HG03469 (cell line): ENCODE data around the gene POTEJ.
"Not testable (repeated sequence)": the region's sequence is repeated elsewhere in the genome, so short reads cannot be mapped to it uniquely, and the experiment has no call there.

Experiments used
- ATAC-seq: cut with Tn5 transposase; IDR thresholded peaks from one replicate; pipeline ENCODE4 v1.9.1; 2021; ENCODE audit warnings: mild to moderate bottlenecking, moderate library complexity, moderate number of reproducible peaks; ENCODE audit not compliant: unreplicated experiment

Gene POTEJ

DNA sequence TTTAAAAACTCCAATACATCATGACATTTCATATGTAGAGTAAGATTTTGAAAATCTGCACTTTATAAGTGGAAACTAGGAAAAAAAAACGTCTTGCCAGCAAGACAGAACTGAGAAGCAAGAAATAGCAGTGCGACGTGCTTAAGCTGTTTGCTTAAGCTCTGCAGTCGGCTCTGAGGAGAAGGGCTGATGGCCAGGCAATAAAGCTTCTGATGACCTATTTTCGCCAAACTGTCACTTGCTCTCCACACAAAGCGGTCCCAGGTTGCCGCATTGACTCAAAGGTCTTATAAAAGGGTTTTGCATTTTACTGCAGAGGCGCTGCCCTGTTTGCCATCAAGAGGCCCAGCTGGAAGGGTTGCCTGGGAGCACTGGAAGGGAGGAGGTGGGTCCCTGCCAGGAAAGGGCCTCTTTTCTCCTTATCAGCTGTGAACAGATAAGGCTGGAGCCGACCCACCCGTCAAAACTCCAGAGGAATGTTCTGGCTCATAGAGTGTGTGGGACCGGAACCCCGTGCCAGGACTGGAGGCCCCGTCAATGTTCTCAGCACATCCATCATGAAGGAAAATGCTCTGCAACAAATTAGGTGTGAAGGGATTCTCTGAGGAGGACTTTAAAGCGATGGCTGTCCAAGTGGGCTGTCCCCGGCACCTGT, 9.5 kb upstream of the POTEJ start:
- ATAC-seq: not testable (repeated sequence)

GRCh38 chr2:130608276-130609001, 2.8 kb upstream of the POTEJ start:
- ATAC-seq: not testable (repeated sequence)

DNA sequence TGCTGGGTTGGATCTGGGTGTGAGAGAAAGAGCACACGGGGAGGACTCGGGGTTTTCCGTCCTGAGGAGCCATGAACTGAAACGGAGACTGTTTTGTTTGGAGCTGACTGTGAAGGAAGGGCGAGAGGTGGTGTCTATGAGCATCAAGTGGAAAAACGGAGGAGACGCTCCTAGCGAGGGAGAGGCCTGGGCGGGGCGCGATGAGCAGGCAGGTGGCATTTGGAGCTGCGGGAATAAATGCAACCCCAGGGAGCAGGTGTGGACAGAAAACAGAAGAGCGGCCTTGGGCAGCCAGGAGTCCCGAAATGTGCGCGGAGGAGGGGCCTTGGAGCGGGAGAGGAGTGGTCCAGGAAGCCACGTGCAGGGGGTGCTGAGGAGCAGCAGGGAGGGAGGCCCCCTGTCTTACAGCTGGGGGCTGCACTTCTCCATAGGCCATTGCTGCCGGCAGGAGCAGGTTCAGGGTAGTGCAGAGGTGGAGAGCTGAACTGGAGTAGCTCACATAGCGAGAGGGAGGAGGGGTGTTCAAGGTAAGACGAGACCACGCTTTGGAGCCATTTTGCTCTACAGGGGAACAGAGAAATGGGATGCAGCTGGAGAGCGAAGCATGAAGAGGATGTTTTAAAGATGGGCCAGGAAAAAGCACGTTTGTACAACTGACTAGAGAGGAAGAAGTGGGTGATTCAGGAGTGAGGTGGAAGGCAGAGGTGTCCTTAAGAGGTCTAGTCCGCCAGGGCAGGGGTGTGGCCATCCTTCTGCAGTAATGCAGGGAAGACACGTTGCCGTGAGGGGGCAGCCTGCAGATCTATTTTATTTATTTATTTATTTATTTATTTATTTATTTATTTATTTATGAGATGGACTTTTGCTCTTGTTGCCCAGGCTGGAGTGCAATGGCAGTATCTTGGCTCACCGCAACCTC, 2.0 kb upstream of the POTEJ start:
- not testable (repeated sequence) for ATAC-seq

DNA sequence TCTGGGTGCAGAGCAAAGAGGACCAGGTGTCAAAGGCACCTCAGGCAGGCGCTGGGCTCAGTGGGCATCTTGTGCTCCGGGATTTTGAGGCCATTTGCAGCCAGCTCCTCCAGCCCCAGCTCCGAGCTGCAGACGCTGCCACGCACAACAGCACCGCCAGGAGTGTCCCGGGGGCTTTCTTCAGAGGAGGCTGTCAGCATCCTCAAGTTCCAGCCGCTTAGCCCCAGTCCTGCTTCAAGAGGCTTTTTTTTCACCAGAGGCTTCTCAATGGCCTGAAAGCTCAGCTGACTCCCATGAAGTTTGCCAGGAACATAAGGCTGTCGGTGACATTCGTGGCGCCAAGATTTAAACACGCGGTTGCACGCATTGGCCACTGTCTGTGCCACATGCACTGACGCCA, 754 bp upstream of the POTEJ start:
- ATAC-seq: not testable (repeated sequence)

DNA sequence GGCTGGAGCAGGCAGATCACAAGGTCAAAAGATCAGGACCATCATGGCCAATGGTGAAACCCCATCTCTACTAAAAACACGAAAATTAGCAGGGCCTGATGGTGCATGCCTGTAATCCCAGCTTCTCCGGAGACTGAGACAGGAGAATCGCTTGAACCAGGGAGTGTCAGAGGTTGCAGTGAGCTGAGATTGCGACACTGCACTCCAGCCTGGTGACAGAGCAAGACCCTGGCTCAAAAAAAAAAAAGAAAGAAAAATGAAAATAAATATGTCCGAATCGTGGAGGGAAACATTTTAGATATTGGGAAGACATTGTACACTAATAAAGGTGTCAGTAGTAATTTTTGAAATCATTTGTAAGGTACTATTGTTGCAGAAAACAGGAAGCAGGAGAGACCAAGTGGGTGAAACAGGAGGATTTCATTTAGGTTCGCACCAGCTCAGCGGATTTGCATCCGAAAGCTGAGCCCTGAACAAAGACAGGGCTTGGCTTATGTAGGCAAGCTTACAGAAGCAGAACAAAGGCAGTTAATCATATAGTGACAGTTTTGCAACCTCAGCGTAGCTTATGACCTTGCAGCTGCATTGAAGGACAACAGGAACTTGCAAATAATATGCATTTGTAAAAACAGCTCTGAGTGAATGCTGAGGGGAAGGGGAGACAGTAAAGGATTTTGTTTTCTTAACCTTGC, 17.7 kb downstream of the POTEJ start:
- ATAC-seq: not testable (repeated sequence)

- ATAC-seq: not testable (repeated sequence)
Measured at GRCh38 chr2:130638973-130639372, 27.7 kb downstream of the POTEJ start.

- not testable (repeated sequence) for ATAC-seq
Measured at GRCh38 chr2:130641688-130642087, 30.4 kb downstream of the POTEJ start.

- ATAC-seq: not testable (repeated sequence)
Measured at GRCh38 chr2:130649285-130649684, 38.0 kb downstream of the POTEJ start.

DNA sequence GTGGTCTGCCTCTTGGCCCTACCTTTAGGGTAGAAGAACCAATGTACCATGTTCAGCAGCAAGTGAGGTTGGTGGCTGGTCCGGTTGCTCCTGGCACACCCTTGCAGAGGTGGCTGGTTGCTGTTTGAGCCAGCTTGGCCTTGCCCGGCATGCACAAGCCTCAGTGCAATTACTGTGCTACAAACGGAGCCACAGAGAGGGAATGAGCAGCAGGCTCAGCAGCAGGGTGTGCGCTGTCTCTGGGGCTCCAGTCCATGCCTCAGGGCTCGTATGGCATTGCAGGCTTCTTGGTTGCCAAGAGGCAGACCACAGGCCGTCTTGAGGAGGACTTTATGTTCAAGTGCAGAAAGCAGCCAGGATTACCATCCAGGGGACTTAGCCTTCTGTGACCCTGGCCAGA, 53.3 kb downstream of the POTEJ start:
- ATAC-seq: not testable (repeated sequence)

- ATAC-seq: not testable (repeated sequence)
Measured at GRCh38 chr2:130665596-130665995, 54.4 kb downstream of the POTEJ start.

GRCh38 chr2:130667516-130667915, 56.3 kb downstream of the POTEJ start:
- ATAC-seq: not testable (repeated sequence)

GRCh38 chr2:130670026-130670745, 58.9 kb downstream of the POTEJ start:
- not testable (repeated sequence) for ATAC-seq

DNA sequence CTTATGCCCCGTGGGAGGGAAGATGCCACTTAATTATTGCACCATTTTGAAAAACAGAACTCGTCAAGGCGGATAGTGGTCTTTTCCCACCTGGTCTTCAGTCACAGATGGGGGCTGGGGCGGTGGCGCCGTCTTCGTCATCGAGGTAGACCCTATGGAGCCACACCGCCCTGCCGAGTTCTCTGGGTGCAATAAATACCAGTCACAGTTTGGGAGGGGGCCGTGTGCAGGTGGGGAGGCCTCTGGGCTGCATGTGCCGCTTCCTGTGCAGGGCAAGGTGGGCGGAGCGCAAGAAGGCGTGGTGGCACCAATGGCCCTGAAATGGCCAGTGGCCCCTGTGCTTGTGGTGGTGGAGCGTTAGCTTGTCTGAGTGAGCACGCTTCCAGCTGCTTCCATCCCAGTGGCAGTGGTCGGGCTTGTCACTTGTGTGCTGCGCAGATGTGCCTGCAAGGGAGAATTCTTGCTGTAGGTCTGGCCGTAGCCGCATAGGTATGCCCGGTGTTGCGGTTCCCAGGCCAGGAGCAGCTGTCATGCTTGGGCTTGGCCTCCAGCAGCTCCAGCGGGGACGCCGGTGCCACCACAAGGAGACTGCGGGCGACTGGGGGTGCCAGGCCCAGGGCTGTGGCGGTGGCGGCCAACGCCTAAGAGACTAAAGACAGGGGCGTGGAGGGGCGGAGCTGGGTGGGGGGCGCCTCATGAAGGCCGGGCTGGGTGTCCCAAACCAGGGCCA, 81.0 kb downstream of the POTEJ start:
- not testable (repeated sequence) for ATAC-seq

DNA sequence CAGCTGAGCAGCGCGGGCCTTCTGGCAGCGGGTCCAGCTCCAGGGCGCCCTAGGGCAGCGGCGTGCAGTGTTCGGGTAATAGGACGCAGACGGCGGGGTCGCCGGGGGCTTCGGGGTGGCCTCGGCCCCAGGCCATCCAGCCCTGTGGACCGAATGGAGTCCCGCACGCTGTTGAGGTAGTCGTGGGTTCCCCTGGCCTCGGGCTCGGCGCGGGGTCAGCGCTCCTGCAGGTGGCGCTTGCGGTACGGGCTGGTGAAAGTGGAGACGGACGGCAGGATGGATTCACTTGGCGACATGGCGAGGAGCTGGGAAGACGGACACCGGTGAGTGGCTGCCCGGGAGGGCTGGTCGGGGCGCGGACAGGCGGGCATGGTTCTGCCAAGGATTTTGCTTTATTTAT, 82.2 kb downstream of the POTEJ start:
- ATAC-seq: not testable (repeated sequence)

- not testable (repeated sequence) for ATAC-seq
Measured at GRCh38 chr2:130703250-130703649, 92.0 kb downstream of the POTEJ start.
